ENCODE data around the gene FAM120A.

DNA sequence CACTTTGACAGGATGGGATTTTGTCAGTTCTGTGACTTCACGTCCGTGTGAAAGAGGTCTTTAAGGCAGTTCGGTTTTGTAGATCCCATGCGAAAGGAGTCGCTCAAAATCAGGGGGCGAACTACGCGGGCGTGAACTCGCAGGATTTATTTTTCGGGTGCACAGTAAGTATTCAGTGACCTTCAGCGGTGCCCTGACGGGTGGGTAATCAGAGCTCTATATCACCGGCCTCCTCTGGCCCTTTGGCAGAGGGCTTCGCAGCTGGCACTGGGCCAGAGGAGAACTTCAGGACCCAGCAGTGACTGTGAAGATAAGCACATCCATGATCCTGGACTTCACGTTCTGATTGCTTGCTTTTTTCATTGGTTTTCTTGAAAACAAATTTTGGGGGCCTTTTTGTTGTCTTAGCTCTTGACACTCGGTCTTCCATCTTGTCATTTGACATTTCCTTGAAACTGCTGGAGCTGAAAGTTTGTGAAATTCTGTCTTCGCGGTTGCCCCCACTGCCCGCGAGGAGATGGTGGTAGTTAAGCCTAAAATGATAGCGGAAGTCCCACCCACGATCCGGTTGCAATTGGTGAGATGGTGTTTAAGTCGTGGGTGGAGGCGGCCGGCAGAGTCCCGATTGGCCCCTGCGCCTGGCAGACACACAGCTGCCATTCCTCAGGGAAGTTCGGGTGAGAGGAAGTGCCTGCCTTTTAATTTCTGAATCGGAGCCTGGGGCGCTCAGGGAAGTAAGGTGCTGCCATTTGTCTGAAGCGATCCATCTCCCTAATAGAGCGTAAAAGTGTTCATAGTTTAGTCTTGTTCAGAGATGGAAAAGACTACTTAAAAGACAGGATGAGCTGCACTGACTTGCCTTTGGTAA, 1.8 kb downstream of the FAM120A start, which contains the start of gene FAM120AOS:
- TF ChIP-seq, protein P1, sequence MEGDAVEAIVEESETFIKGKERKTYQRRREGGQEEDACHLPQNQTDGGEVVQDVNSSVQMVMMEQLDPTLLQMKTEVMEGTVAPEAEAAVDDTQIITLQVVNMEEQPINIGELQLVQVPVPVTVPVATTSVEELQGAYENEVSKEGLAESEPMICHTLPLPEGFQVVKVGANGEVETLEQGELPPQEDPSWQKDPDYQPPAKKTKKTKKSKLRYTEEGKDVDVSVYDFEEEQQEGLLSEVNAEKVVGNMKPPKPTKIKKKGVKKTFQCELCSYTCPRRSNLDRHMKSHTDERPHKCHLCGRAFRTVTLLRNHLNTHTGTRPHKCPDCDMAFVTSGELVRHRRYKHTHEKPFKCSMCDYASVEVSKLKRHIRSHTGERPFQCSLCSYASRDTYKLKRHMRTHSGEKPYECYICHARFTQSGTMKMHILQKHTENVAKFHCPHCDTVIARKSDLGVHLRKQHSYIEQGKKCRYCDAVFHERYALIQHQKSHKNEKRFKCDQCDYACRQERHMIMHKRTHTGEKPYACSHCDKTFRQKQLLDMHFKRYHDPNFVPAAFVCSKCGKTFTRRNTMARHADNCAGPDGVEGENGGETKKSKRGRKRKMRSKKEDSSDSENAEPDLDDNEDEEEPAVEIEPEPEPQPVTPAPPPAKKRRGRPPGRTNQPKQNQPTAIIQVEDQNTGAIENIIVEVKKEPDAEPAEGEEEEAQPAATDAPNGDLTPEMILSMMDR (conservative IDR thresholded peaks at IDR 0.05; ENCODE audit: low read length): no peak
- no peak for TF ChIP-seq EZH2phosphoT487 (IDR thresholded peaks at IDR 0.05; ENCODE audit: borderline replicate concordance)
